Measurements from ENCODE around the gene MTHFS.
"Not testable (repeated sequence)": the region's sequence is repeated elsewhere in the genome, so short reads cannot be mapped to it uniquely, and the experiment has no call there.

The MTHFS gene

GRCh38 chr15:79919749-79920511 lies 23.1 kb upstream of the MTHFS start:
- no peak overlapping the region for H3K4me2 ChIP-seq
- H3K9me3 ChIP-seq (replicated peaks in 1 of 11) = peaks cover 72 to 81% (median 78%) of the 10 kb centered on the region in 11 experiments
- H3K4me3 ChIP-seq = peak overlapping the region in 5 of 10 experiments; percentile 26 to 46 (median 31); a peak in 3 of 20 replicates
- H4K20me1 ChIP-seq = peaks cover 0 to 7% (median 0%) of the 10 kb centered on the region in 11 experiments; a peak in 5 of 22 replicates
- H3K4me1 ChIP-seq = peaks cover 7 to 15% (median 12%) of the 10 kb centered on the region in 10 experiments
- no peak overlapping the region for H3K27ac ChIP-seq
- peaks cover 58 to 72% (median 70%) of the 10 kb centered on the region in 11 experiments for H3K36me3 ChIP-seq
- TF ChIP-seq Cebpa-rat (IDR thresholded peaks at IDR 0.05) = no peak
- H3K27me3 ChIP-seq = no peaks in the 10 kb centered on the region; a peak in 1 of 22 replicates
- H3K9ac ChIP-seq = no peak overlapping the region

DNA sequence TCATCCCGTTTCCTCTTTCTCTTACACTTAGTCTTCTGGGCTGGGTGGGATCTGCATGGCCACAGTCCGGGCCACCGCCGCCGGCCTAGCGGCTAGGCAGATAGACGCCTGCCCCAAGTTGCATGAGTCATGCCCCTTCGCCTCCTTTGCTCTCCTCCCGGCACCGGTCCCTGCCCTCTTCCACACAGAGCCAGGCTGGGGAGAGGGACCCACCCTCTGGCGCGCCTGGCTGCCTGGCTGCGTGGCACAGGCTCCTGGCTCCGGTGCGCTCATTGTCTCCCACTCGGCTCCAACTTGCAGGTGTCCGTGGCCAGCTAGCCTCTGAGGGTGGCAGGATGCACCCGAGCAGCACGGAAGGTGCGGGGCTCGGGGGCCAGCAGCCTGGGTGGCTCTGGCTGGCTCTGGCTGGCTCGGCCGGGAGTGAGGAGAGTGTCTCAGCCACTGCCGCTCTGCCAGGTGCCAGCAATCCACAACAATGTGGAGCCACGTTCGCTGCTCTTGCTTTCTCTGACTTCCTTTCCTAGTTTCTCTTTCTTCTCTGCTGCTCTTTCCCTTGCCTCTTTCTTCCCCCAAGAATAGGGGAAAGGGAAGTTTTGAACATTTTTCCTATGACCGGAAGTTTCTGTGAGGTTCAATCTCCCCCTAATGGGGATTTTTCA lies 22.4 kb upstream of the MTHFS start:
- no peak overlapping the region for H3K9ac ChIP-seq
- TF ChIP-seq Cebpa-rat (IDR thresholded peaks at IDR 0.05) = no peak
- peaks cover under 1 to 8% (median 6%) of the 10 kb centered on the region in 10 experiments; a peak in 19 of 20 replicates for H3K4me1 ChIP-seq
- H3K27ac ChIP-seq = no peak overlapping the region
- H3K27me3 ChIP-seq = no peaks in the 10 kb centered on the region; a peak in 1 of 22 replicates
- H3K4me2 ChIP-seq = no peak overlapping the region
- peaks cover 0 to 7% (median 0%) of the 10 kb centered on the region in 11 experiments; a peak in 5 of 22 replicates for H4K20me1 ChIP-seq
- H3K36me3 ChIP-seq = peaks cover 64 to 79% (median 78%) of the 10 kb centered on the region in 11 experiments
- peaks cover 79 to 86% (median 85%) of the 10 kb centered on the region in 11 experiments for H3K9me3 ChIP-seq (replicated peaks in 1 of 11)
- peak overlapping the region in 7 of 10 experiments; percentile 26 to 46 (median 30); a peak in 9 of 20 replicates for H3K4me3 ChIP-seq

- H3K9me3 ChIP-seq (replicated peaks in 1 of 11) = peaks cover 87 to 96% (median 93%) of the 10 kb centered on the region in 11 experiments
- no peaks in the 10 kb centered on the region; a peak in 1 of 22 replicates for H3K27me3 ChIP-seq
- TF ChIP-seq Cebpa-rat (IDR thresholded peaks at IDR 0.05) = no peak
- no peak overlapping the region for H3K4me2 ChIP-seq
- no peak overlapping the region for H3K27ac ChIP-seq
- H3K9ac ChIP-seq = no peak overlapping the region
- H3K4me3 ChIP-seq = peak overlapping the region in 5 of 10 experiments; percentile 18 to 54 (median 35); a peak in 8 of 20 replicates
- H3K4me1 ChIP-seq = peaks cover 0 to 6% (median 5%) of the 10 kb centered on the region in 10 experiments; a peak in 9 of 20 replicates
- H3K36me3 ChIP-seq = peaks cover 72 to 88% (median 86%) of the 10 kb centered on the region in 11 experiments
- H4K20me1 ChIP-seq = peaks cover 0 to 7% (median 0%) of the 10 kb centered on the region in 11 experiments; a peak in 5 of 22 replicates
Measured at GRCh38 chr15:79918278-79918677, 21.5 kb upstream of the MTHFS start.

DNA sequence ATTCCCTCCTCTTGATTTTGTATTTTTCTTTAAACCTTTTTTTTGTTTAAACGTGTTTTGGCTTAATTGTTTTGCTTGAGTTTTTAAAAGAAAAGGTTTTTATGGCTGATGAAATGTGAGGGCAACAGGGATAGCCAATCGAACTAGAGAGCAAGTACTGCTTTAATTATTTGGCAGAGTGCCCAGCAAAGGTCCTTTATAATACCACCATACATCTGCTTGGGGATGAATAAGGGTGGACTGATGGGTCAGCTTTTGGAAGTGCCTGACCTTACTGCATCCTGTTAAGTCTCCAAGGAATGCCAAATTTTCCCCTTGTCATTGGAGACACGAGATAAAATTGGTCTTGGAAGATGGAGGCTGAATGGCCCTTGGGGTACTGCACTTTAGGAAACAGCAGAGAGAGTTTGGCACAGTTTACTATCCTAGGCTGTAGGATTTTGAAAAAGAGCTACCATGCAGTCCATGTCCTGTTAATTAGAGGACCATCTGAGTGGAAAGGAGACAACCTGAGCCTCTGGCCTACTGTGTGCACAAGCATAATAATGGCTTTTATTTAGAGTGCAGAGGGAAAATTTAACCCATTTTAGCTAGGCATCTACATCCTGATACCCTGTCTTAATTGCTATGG lies 19.8 kb upstream of the MTHFS start:
- H4K20me1 ChIP-seq = no peaks in the 10 kb centered on the region; a peak in 1 of 22 replicates
- H3K4me2 ChIP-seq = no peak overlapping the region
- peaks cover 98 to 100% (median 100%) of the 10 kb centered on the region in 11 experiments for H3K9me3 ChIP-seq (replicated peaks in 1 of 11)
- no peaks in the 10 kb centered on the region for H3K4me1 ChIP-seq
- H3K27ac ChIP-seq = no peak overlapping the region
- no peak for TF ChIP-seq Cebpa-rat (IDR thresholded peaks at IDR 0.05)
- H3K27me3 ChIP-seq = no peaks in the 10 kb centered on the region; a peak in 1 of 22 replicates
- no peak overlapping the region for H3K9ac ChIP-seq
- H3K4me3 ChIP-seq = peak overlapping the region in 4 of 10 experiments; percentile 1 to 26 (median 6); a peak in 2 of 20 replicates
- H3K36me3 ChIP-seq = peaks cover 86 to 100% (median 98%) of the 10 kb centered on the region in 11 experiments

- not testable (repeated sequence) for H3K4me1 ChIP-seq, H3K4me2 ChIP-seq, H3K27me3 ChIP-seq, H4K20me1 ChIP-seq, H3K27ac ChIP-seq, H3K9ac ChIP-seq
- Histone ChIP-seq H3K36me3 (peaks cover 80 to 100% (median 98%) of the 10 kb centered on the region in 11 experiments), H3K9me3 (replicated peaks in 1 of 11) (peaks cover 98 to 100% (median 100%) of the 10 kb centered on the region in 11 experiments), H3K4me3 (peak overlapping the region in 2 of 10 experiments; percentile 8 to 21; a peak in 1 of 20 replicates)
Measured at GRCh38 chr15:79915776-79916501, 19.1 kb upstream of the MTHFS start.

GRCh38 chr15:79914728-79915127 lies 17.9 kb upstream of the MTHFS start:
- no peak overlapping the region for H3K9ac ChIP-seq
- H3K27me3 ChIP-seq = no peaks in the 10 kb centered on the region
- no peak overlapping the region for H3K27ac ChIP-seq
- peaks cover 98 to 100% (median 100%) of the 10 kb centered on the region in 11 experiments for H3K9me3 ChIP-seq (replicated peaks in 1 of 11)
- H3K4me3 ChIP-seq = 0 out of 20 replicates have a peak overlapping the region, but pooled peaks of 2 of the 10 experiments have one; percentile 10 to 40
- H3K4me1 ChIP-seq = peaks cover 0 to 6% (median 0%) of the 10 kb centered on the region in 10 experiments; a peak in 5 of 20 replicates
- peaks cover 71 to 100% (median 94%) of the 10 kb centered on the region in 11 experiments for H3K36me3 ChIP-seq
- H3K4me2 ChIP-seq = no peak overlapping the region
- TF ChIP-seq Cebpa-rat (IDR thresholded peaks at IDR 0.05) = no peak
- no peaks in the 10 kb centered on the region for H4K20me1 ChIP-seq

- H3K4me2 ChIP-seq, H4K20me1 ChIP-seq, H3K9ac ChIP-seq, H3K4me3 ChIP-seq, H3K27me3 ChIP-seq, H3K27ac ChIP-seq: not testable (repeated sequence)
- H3K9me3 ChIP-seq (replicated peaks in 1 of 11) = peaks cover 61 to 96% (median 79%) of the 10 kb centered on the region in 11 experiments
- H3K36me3 ChIP-seq = peaks cover 41 to 99% (median 82%) of the 10 kb centered on the region in 11 experiments
- peaks cover 0 to 18% (median 8%) of the 10 kb centered on the region in 10 experiments; a peak in 13 of 20 replicates for H3K4me1 ChIP-seq
Measured at GRCh38 chr15:79909556-79910335, 12.9 kb upstream of the MTHFS start.

Data from BLaER1 treated with 17β-estradiol and CSF1 and Interleukin-3, amounts not matched to agents 10 nM and 100 nM (cell line).